Lower lobe of right lung (tissue), 2 donors: ENCODE results near the gene CDK3. TPM values are rescaled to one million over a fixed set of nuclear protein-coding genes. Genes with fewer than 3 reads are reported as not detected.

Experiments
- ATAC-seq, 2 donors: fragments of 200-7000 bp; cut with Tn5 transposase; one replicate each; pipeline ENCODE4 v1.9.1; 2020 to 2022; ENCODE audit warnings: mild to moderate bottlenecking in 2 of 2, moderate library complexity in 2 of 2
- DNase-seq: peaks from one replicate; pipeline ENCODE4 v3.0.0-alpha.2; 2020
- H3K27ac ChIP-seq: fragments of 200-600 bp; one replicate; pipeline ENCODE4 v1.8.0; 2022
- H3K27me3 ChIP-seq: fragments of 200-600 bp; one replicate; pipeline ENCODE4 v1.8.0; 2022; ENCODE audit warnings: low read depth
- H3K36me3 ChIP-seq: fragments of 200-600 bp; one replicate; pipeline ENCODE4 v1.8.0; 2022; ENCODE audit warnings: mild to moderate bottlenecking
- H3K4me1 ChIP-seq: fragments of 200-600 bp; one replicate; pipeline ENCODE4 v1.8.0; 2022
- H3K4me3 ChIP-seq: fragments of 200-600 bp; one replicate; pipeline ENCODE4 v1.8.0; 2022; ENCODE audit warnings: mild to moderate bottlenecking
- H3K9me3 ChIP-seq: fragments of 200-600 bp; one replicate; pipeline ENCODE4 v1.8.0; 2022
- intact Hi-C: fragments of 100-400 bp; cut with DNase I; formaldehyde crosslinking; loops from one replicate; pipeline ENCODE4 v1.11.0; 2022
- total RNA-seq: library from RNA; stranded (reverse); fragmentation: NEBNext Ultra II Directional; extraction: Animal tissue kit (Norgen Biotek cat#: 25700); gene quantifications from one replicate; pipeline ENCODE4 v1.2.1, GENCODE V29; 2021
- TF ChIP-seq, protein P1 (sequence below): fragments of 200-600 bp; IDR thresholded peaks from one replicate; pipeline ENCODE4 v1.8.0; 2022; ENCODE audit warnings: antibody characterized with exemption, mild to moderate bottlenecking
- donor health status: DM: no; HTN: yes; CAD: no; lungs with severe emphysema.

Gene CDK3
- total RNA-seq, 1 donor from 2014 or later = 8.4 TPM

- Histone ChIP-seq H3K4me3 (no peak overlapping the region), H3K4me1 (peaks cover 24% of the 10 kb centered on the region), H3K9me3 (no peaks in the 10 kb centered on the region), H3K27me3 (no peaks in the 10 kb centered on the region), H3K36me3 (peaks cover 100% of the 10 kb centered on the region), H3K27ac (no peak overlapping the region)
- ATAC-seq = no peak
- DNase-seq = no peak
- intact Hi-C loops = no loop called here
- TF ChIP-seq, protein P1, sequence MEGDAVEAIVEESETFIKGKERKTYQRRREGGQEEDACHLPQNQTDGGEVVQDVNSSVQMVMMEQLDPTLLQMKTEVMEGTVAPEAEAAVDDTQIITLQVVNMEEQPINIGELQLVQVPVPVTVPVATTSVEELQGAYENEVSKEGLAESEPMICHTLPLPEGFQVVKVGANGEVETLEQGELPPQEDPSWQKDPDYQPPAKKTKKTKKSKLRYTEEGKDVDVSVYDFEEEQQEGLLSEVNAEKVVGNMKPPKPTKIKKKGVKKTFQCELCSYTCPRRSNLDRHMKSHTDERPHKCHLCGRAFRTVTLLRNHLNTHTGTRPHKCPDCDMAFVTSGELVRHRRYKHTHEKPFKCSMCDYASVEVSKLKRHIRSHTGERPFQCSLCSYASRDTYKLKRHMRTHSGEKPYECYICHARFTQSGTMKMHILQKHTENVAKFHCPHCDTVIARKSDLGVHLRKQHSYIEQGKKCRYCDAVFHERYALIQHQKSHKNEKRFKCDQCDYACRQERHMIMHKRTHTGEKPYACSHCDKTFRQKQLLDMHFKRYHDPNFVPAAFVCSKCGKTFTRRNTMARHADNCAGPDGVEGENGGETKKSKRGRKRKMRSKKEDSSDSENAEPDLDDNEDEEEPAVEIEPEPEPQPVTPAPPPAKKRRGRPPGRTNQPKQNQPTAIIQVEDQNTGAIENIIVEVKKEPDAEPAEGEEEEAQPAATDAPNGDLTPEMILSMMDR = no peak
These were observed 45.4 kb downstream of the CDK3 start for GRCh38 chr17:76046064-76046463.

DNA sequence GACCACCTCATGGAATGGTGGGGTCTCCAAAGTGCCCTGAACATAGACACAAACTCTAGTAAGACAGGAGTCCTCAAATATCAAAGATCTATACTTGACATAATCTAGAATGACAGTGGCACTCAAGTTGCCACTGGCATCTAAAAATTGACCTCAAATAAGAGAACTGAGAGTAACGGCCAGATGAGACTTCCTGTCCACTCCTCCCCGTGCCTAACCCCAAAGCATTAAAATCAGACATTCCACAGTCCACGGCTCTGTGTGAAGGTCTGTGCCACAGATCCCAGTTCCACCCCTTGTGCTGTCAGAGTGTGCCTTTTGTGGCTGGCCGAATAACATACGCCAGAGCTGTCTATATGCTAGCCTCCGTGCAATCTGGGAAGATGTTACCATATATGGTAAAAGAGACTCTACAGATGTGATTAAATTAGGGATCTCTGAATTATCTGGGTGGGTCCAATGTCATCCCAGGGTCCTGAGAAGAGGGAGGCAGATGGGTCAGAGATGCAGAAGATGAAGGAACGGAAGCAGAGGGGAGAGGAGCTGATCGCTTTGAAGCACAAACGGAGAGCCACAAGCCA lies 47.5 kb downstream of the CDK3 start:
- Histone ChIP-seq H3K36me3 (peaks cover 99% of the 10 kb centered on the region), H3K27ac (no peak overlapping the region), H3K27me3 (no peaks in the 10 kb centered on the region), H3K4me3 (no peak overlapping the region), H3K4me1 (peaks cover 29% of the 10 kb centered on the region), H3K9me3 (no peaks in the 10 kb centered on the region)
- TF ChIP-seq, protein P1 = no peak
- intact Hi-C loops = no loop called here
- ATAC-seq (no peak), DNase-seq (no peak)

DNA sequence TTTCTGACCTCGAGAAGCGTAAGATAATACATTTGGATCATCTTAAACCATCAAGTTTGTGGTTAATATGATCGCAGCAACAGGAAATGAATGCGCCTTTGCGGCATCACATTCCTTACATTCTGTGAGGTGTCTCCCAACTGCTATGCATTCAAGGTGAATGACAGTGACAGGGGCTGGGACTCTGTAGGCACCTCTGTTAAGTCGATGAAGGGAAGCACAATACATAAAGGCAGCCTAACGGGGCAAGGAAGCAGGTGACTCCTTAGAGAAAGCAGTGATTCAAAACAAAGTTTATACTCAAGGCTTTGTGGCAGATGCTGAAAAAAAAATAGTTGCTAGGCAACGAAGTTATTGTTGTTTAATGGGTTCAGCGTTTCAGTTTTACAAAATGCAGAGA lies 48.1 kb downstream of the CDK3 start:
- no peaks in the 10 kb centered on the region for H3K27me3 ChIP-seq
- intact Hi-C loops = no loop called here

GRCh38 chr17:76049239-76049638 lies 48.6 kb downstream of the CDK3 start:
- peaks cover 29% of the 10 kb centered on the region for H3K4me1 ChIP-seq
- no peak overlapping the region for H3K4me3 ChIP-seq
- intact Hi-C loops = no loop called here
- DNase-seq (no peak), ATAC-seq (no peak)
- no peaks in the 10 kb centered on the region for H3K27me3 ChIP-seq
- TF ChIP-seq, protein P1 = no peak
- peak overlapping the region; percentile 75 for H3K27ac ChIP-seq
- H3K36me3 ChIP-seq = peaks cover 99% of the 10 kb centered on the region
- no peaks in the 10 kb centered on the region for H3K9me3 ChIP-seq

More for the DNA sequence above, 48.1 kb downstream of the CDK3 start:
- TF ChIP-seq, protein P1 = no peak
- Histone ChIP-seq H3K27ac (no peak overlapping the region), H3K36me3 (peaks cover 99% of the 10 kb centered on the region), H3K4me1 (peaks cover 29% of the 10 kb centered on the region), H3K9me3 (no peaks in the 10 kb centered on the region), H3K4me3 (no peak overlapping the region)
- ATAC-seq (no peak), DNase-seq (no peak)

DNA sequence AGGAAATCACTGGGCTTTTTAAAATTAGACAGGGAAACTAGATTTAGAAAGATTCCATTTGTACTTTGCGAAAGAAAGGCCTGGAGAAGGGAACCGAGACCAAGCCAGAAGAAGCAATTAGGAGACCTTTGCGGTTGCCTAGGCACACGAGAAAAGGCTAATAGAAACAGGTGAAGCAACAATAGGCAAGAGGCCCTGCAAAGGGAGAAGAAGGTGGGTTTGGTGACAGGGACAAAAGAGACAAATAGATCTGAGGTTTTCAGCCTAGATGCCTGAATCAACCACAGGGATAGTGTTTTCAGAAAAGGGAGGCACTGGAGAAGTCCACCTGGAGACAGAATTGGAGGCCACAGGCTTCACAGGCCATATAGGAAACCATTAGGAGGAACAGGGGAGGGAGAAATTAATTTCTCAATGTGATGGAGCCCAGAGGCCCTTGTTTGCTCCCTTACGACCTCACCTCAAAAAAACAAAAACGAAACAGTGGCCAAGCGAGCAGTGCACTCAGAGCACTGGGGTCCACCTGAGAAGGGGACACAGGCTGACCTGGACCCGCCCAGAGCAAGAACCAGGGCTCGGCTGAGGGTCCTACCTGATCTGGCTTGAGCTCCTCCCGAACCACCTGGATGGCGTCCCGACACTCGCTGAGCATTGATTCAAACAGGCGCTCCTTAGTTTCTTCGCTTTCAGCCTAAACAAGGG lies 49.3 kb downstream of the CDK3 start:
- TF ChIP-seq, protein P1 = no peak
- H3K9me3 ChIP-seq = no peaks in the 10 kb centered on the region
- peaks cover 99% of the 10 kb centered on the region for H3K36me3 ChIP-seq
- no peaks in the 10 kb centered on the region for H3K27me3 ChIP-seq
- no peak for ATAC-seq
- no peak overlapping the region for H3K4me3 ChIP-seq
- peak overlapping the region; percentile 75 for H3K27ac ChIP-seq
- H3K4me1 ChIP-seq = peaks cover 35% of the 10 kb centered on the region
- no peak for DNase-seq
- intact Hi-C loops = no loop called here
